PFSK-1 (cell line): ENCODE results near the gene MUS81.

Source experiments
- FOXP2 ChIP-seq: optimal IDR thresholded peaks from 2 replicates; pipeline ENCODE3; 2011; ENCODE audit warnings: borderline replicate concordance, control low read depth, inconsistent platforms; ENCODE audit not compliant: insufficient read depth; ENCODE audit errors: extremely low read length, extremely low read depth
- POLR2AphosphoS5 ChIP-seq: IDR thresholded peaks from 2 replicates; pipeline ENCODE4 v1.6.1; 2012; ENCODE audit warnings: low read depth, mild to moderate bottlenecking, control low read depth, low read length, moderate library complexity
- REST ChIP-seq, 2 experiments: IDR thresholded peaks; 2 replicates each; pipeline versions ENCODE4 v1.6.1 to v1.8.0; 2011 to 2012; ENCODE audit warnings: low read depth in 2 of 2, low read length in 2 of 2, control low read depth in 1 of 2, inconsistent platforms in 1 of 2, mild to moderate bottlenecking in 1 of 2, moderate library complexity in 1 of 2; ENCODE audit not compliant: insufficient read depth in 1 of 2
- SIN3A ChIP-seq: IDR thresholded peaks from 2 replicates; pipeline ENCODE4 v1.6.1; 2012; ENCODE audit warnings: mild to moderate bottlenecking, low read length, moderate library complexity, borderline replicate concordance; ENCODE audit not compliant: insufficient read depth
- TAF1 ChIP-seq: IDR thresholded peaks from 2 replicates; pipeline ENCODE4 v1.6.1; 2012; ENCODE audit warnings: low read length, control low read depth, borderline replicate concordance; ENCODE audit not compliant: insufficient read depth

DNA sequence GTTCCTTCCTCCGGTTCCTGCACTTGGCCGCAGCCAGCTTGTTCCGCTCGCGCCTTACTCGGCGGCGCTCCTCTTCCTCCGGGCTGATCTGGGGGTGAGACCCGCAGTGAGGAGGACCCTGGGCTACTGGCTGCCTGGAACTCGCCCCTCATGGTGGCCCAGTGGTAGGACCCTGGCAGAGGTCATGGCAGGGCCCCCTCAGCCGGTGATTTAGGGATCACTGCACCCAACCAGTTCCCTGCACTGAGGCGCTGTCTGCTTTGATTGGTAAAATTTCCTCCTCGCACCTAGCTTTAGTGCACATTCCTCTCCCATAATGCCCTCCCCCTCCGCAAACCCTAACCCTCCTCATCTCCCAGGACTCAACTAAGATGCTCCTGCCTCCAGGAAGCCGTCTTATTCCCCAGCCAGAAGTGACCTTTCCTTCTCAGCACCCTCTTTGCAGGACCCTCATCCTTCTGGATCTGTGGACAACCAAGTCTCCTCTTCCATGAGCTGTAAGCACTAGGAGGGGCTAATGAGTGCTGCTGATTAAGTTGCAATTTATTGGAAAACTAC, 33.9 kb downstream of the MUS81 start:
- TF ChIP-seq REST (IDR thresholded peaks at IDR 0.05; ENCODE audit: insufficient read depth in 1 of 2, low read depth in 2 of 2, low read length in 2 of 2) (no peak), POLR2AphosphoS5 (no peak), TAF1 (no peak), SIN3A (no peak), FOXP2 (no peak)
